ENCODE results near the gene SRPRA.

The SRPRA gene

DNA sequence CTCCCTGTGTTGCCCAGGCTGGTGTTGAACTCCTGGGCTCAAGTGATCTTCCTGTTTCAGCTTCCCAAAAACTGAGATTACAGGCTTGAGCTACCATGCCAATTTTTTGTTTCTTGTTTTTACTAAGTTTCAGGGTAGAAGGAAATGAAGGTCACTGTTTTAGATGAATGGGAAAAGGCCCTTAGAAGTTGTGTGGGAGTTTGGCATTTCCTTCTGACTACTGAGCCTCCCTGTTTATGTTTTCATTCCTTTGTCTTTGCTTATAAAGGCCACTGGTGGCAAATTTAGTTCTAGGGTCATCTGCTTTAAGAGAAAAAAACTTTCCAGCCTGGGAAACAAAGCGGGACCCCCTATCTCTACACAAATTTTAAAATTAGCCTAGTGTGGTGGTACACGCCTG lies 22.1 kb downstream of the SRPRA start:
- FAIRE-seq (no peak), DNase-seq (ENCODE audit: insufficient read length, low spot score) (no peak)
- TF ChIP-seq PAX5 (IDR thresholded peaks at IDR 0.05; ENCODE audit: insufficient read depth, low read length, severe bottlenecking) (no peak), SPI1 (IDR thresholded peaks at IDR 0.05; ENCODE audit: low read depth, low read length) (no peak), POLR2A (IDR thresholded peaks at IDR 0.05; ENCODE audit: low read depth, low read length) (no peak), TAF1 (IDR thresholded peaks at IDR 0.05; ENCODE audit: low read depth, low read length) (no peak), POU2F2 (IDR thresholded peaks at IDR 0.05; ENCODE audit: low read depth, low read length) (no peak), POLR2AphosphoS5 (IDR thresholded peaks at IDR 0.05; ENCODE audit: low read depth, low read length) (no peak)

- DNase-seq (ENCODE audit: insufficient read length, low spot score), result no peak
- TF ChIP-seq PAX5 (IDR thresholded peaks at IDR 0.05; ENCODE audit: insufficient read depth, low read length, severe bottlenecking) (no peak), POLR2A (IDR thresholded peaks at IDR 0.05; ENCODE audit: low read depth, low read length) (no peak), POU2F2 (IDR thresholded peaks at IDR 0.05; ENCODE audit: low read depth, low read length) (no peak), POLR2AphosphoS5 (IDR thresholded peaks at IDR 0.05; ENCODE audit: low read depth, low read length) (no peak), TAF1 (IDR thresholded peaks at IDR 0.05; ENCODE audit: low read depth, low read length) (no peak), SPI1 (IDR thresholded peaks at IDR 0.05; ENCODE audit: low read depth, low read length) (no peak)
- no peak for FAIRE-seq
These were observed 35.3 kb downstream of the SRPRA start for GRCh38 chr11:126233391-126233790.

DNA sequence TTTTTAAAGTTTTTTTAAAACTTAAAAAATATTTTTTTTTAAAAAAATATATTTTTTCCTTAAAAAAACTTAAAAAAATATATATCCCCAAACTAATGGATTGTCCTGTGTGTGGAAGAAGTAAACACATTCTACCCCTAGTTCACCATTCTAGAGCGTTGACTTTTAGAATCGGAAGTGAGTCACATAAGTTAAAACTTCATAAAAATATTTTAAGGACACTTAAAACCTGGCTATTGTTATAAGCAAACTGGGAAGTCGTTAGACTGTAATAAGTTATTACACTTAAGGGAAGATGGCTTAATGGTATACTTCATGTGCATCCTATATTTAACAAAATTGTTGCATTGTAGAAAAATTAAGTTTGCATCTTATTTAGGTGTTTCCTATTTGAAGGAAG lies 36.0 kb downstream of the SRPRA start:
- DNase-seq (ENCODE audit: insufficient read length, low spot score), result no peak
- no peak for TF ChIP-seq SPI1 (IDR thresholded peaks at IDR 0.05; ENCODE audit: low read depth, low read length)
- TF ChIP-seq PAX5 (IDR thresholded peaks at IDR 0.05; ENCODE audit: insufficient read depth, low read length, severe bottlenecking), result no peak
- TF ChIP-seq TAF1 (IDR thresholded peaks at IDR 0.05; ENCODE audit: low read depth, low read length), result no peak
- no peak for TF ChIP-seq POU2F2 (IDR thresholded peaks at IDR 0.05; ENCODE audit: low read depth, low read length)
- TF ChIP-seq POLR2AphosphoS5 (IDR thresholded peaks at IDR 0.05; ENCODE audit: low read depth, low read length), result no peak
- TF ChIP-seq POLR2A (IDR thresholded peaks at IDR 0.05; ENCODE audit: low read depth, low read length), result no peak
- no peak for FAIRE-seq

- no peak for FAIRE-seq
- TF ChIP-seq SPI1 (IDR thresholded peaks at IDR 0.05; ENCODE audit: low read depth, low read length) (no peak), POLR2A (IDR thresholded peaks at IDR 0.05; ENCODE audit: low read depth, low read length) (no peak), TAF1 (IDR thresholded peaks at IDR 0.05; ENCODE audit: low read depth, low read length) (no peak), PAX5 (IDR thresholded peaks at IDR 0.05; ENCODE audit: insufficient read depth, low read length, severe bottlenecking) (no peak), POU2F2 (IDR thresholded peaks at IDR 0.05; ENCODE audit: low read depth, low read length) (no peak)
- DNase-seq (ENCODE audit: insufficient read length, low spot score), result no peak
These were observed 36.8 kb downstream of the SRPRA start for GRCh38 chr11:126231725-126232459.

GRCh38 chr11:126229858-126230540 lies 38.7 kb downstream of the SRPRA start:
- no peak for DNase-seq (ENCODE audit: insufficient read length, low spot score)
- no peak for FAIRE-seq
- TF ChIP-seq TAF1 (IDR thresholded peaks at IDR 0.05; ENCODE audit: low read depth, low read length) (no peak), POLR2AphosphoS5 (IDR thresholded peaks at IDR 0.05; ENCODE audit: low read depth, low read length) (no peak), SPI1 (IDR thresholded peaks at IDR 0.05; ENCODE audit: low read depth, low read length) (no peak), PAX5 (IDR thresholded peaks at IDR 0.05; ENCODE audit: insufficient read depth, low read length, severe bottlenecking) (no peak), POU2F2 (IDR thresholded peaks at IDR 0.05; ENCODE audit: low read depth, low read length) (no peak), POLR2A (IDR thresholded peaks at IDR 0.05; ENCODE audit: low read depth, low read length) (no peak)

DNA sequence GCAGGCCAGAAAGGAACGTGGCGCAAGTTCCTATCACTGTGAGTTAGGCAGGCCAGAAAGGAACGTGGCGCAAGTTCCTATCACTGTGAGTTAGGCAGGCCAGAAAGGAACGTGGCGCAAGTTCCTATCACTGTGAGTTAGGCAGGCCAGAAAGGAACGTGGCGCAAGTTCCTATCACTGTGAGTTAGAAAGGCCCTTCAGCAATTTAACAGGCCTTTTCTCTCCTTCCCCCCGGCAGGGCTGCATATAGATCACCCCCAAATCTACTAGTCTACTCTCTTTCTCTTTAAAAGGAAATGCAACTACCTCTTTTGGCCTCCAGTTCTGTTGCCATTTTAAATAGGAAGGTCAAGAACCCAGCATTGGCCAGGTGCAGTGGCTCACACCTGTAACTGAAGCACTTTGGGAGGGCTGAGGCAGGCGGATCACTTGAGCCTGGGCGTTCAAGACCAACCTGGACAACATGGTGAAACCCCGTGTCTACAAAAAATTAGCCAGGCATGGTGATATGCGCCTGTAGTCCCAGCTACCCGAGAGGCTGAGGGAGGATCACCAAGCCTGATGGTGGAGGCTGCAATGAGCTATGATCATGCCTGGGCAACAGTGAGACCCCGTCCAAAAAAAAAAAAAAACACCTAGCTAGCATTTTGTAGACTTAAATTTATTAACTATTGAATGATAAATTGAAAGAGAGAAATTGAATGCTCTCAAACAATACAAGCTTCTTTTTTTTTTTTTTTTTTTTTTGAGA lies 42.2 kb downstream of the SRPRA start:
- no peak for FAIRE-seq

GRCh38 chr11:126225295-126225665 lies 43.4 kb downstream of the SRPRA start:
- no peak for DNase-seq (ENCODE audit: insufficient read length, low spot score)
- no peak for TF ChIP-seq SPI1 (IDR thresholded peaks at IDR 0.05; ENCODE audit: low read depth, low read length)
- no peak for TF ChIP-seq POLR2A (IDR thresholded peaks at IDR 0.05; ENCODE audit: low read depth, low read length)
- TF ChIP-seq TAF1 (IDR thresholded peaks at IDR 0.05; ENCODE audit: low read depth, low read length), result no peak
- no peak for TF ChIP-seq POU2F2 (IDR thresholded peaks at IDR 0.05; ENCODE audit: low read depth, low read length)
- TF ChIP-seq PAX5 (IDR thresholded peaks at IDR 0.05; ENCODE audit: insufficient read depth, low read length, severe bottlenecking), result no peak
- no peak for TF ChIP-seq POLR2AphosphoS5 (IDR thresholded peaks at IDR 0.05; ENCODE audit: low read depth, low read length)
- no peak for FAIRE-seq

More for the DNA sequence above, 42.2 kb downstream of the SRPRA start:
- no peak for DNase-seq (ENCODE audit: insufficient read length, low spot score)
- TF ChIP-seq POU2F2 (IDR thresholded peaks at IDR 0.05; ENCODE audit: low read depth, low read length), result no peak

GRCh38 chr11:126224647-126225294 lies 43.9 kb downstream of the SRPRA start:
- FAIRE-seq (no peak), DNase-seq (ENCODE audit: insufficient read length, low spot score) (no peak)
- TF ChIP-seq PAX5 (IDR thresholded peaks at IDR 0.05; ENCODE audit: insufficient read depth, low read length, severe bottlenecking) (no peak), POLR2AphosphoS5 (IDR thresholded peaks at IDR 0.05; ENCODE audit: low read depth, low read length) (no peak)

DNA sequence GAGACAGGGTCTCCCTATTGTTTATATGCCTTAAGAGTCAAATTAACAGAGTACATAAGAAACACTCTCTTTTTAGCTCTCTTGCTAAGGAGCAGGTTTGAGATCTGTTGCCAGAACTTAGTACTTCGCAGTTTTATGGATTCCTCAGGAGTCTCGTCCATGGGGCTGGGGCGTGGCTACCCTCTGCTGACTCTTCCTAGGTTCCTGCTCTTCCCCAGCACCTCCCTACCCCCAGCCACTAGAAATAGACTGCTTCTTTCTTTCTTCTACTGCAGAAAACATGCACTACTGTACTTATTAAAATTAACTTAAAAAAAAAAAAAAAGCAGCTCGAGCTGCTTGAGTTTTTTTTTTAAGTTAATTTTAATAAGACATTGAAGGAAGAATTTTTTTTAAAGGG lies 49.1 kb downstream of the SRPRA start:
- TF ChIP-seq POU2F2 (IDR thresholded peaks at IDR 0.05; ENCODE audit: low read depth, low read length), result no peak
- no peak for TF ChIP-seq POLR2AphosphoS5 (IDR thresholded peaks at IDR 0.05; ENCODE audit: low read depth, low read length)
- no peak for TF ChIP-seq SPI1 (IDR thresholded peaks at IDR 0.05; ENCODE audit: low read depth, low read length)
- no peak for TF ChIP-seq POLR2A (IDR thresholded peaks at IDR 0.05; ENCODE audit: low read depth, low read length)
- no peak for TF ChIP-seq PAX5 (IDR thresholded peaks at IDR 0.05; ENCODE audit: insufficient read depth, low read length, severe bottlenecking)
- no peak for TF ChIP-seq TAF1 (IDR thresholded peaks at IDR 0.05; ENCODE audit: low read depth, low read length)
- DNase-seq (ENCODE audit: insufficient read length, low spot score) (no peak), FAIRE-seq (no peak)
